ENCODE data around the gene HSF4.
A peak's percentile ranks its signal among the peaks of the same experiment; 100 is the strongest.

HSF4 gene

GRCh38 chr16:67169011-67169451 lies 4.5 kb downstream of the HSF4 start:
- no peak for DNase-seq

- DNase-seq = peak; percentile 67
Observed at GRCh38 chr16:67169642-67170167, 5.2 kb downstream of the HSF4 start.

- peak; percentile 35 for DNase-seq
Observed at GRCh38 chr16:67170168-67170948, 5.8 kb downstream of the HSF4 start, which contains the start of gene NOL3. NOL3 (plus strand) TSS chr16:67170538.

GRCh38 chr16:67170949-67171649 lies 6.6 kb downstream of the HSF4 start:
- DNase-seq = no peak

GRCh38 chr16:67173323-67173722 lies 8.8 kb downstream of the HSF4 start:
- DNase-seq = no peak

- DNase-seq = peak; percentile 76
Observed at GRCh38 chr16:67173808-67174705, 9.5 kb downstream of the HSF4 start.

GRCh38 chr16:67174706-67175231 lies 10.2 kb downstream of the HSF4 start:
- DNase-seq = no peak

GRCh38 chr16:67176662-67177061 lies 12.1 kb downstream of the HSF4 start:
- no peak for DNase-seq

- peak; percentile 77 for DNase-seq
Observed at GRCh38 chr16:67177743-67178699, 13.5 kb downstream of the HSF4 start.

GRCh38 chr16:67179421-67180080 lies 15.0 kb downstream of the HSF4 start:
- DNase-seq = no peak

- no peak for DNase-seq
Observed at GRCh38 chr16:67180166-67180565, 15.6 kb downstream of the HSF4 start.

- no peak for DNase-seq
Observed at GRCh38 chr16:67181346-67181745, 16.8 kb downstream of the HSF4 start.

- no peak for DNase-seq
Observed at GRCh38 chr16:67182288-67182687, 17.7 kb downstream of the HSF4 start.

- DNase-seq = no peak
Observed at GRCh38 chr16:67183284-67183626, 18.7 kb downstream of the HSF4 start.

- DNase-seq = peak; percentile 96
Observed at GRCh38 chr16:67183627-67184452, 19.3 kb downstream of the HSF4 start, which contains the start of gene MATCAP1. MATCAP1 (minus strand) TSS chr16:67183963; CDS start chr16:67180610, 3,353 bp downstream.

GRCh38 chr16:67184453-67184994 lies 20.0 kb downstream of the HSF4 start:
- DNase-seq = no peak

- DNase-seq = peak; percentile 89
Observed at GRCh38 chr16:67184995-67185650, 20.6 kb downstream of the HSF4 start.

GRCh38 chr16:67185651-67186134 lies 21.1 kb downstream of the HSF4 start:
- DNase-seq = no peak

- DNase-seq = no peak
Observed at GRCh38 chr16:67186550-67186950, 22.0 kb downstream of the HSF4 start.

All from CD4-positive, alpha-beta T cell treated with Interleukin-17A for 4 hours (primary cell).